ENCODE results near the gene SSUH2. TPM values are rescaled to one million over a fixed set of nuclear protein-coding genes. Genes with fewer than 3 reads are reported as not detected.

The SSUH2 gene
- total RNA-seq, 1 donor from 2014 or later: not detected

DNA sequence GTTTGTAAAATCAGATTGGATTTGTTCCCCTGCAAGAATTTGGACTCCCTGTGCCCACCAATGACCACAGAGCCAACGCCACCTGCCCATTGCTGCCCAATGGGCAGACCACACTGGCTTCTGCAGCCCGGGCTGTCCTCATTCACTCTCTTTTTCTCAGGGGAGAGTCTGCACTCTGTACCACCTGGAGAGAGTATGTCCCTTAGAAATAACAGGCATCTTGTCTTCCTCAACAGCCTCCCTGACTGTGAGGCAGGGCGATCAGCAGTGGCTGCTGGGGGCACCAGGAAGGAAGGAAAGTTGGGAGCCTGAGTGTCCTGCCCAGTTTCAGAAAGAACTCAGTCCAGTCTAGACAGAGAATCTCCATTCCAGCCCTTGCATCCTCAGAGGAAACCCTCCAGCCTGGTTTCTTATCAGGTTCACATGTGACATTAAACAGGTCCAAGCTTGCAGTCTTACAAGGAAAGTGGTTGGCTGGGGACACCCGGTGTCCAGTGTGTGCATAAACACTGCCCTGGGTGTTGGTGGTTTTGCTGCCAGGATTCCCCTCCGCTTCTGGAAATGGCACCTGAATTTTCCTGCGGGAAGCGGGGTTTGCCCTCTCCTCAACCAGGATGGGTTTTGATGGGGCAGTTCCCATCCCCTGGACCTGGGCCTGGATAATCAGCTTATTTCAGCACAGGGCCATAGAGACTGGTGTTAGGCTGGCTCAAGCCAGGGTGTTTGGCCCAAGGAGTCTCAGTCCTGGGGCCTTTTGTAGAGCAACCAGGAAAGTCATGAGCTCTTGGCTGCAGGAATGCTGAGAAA lies 37.2 kb downstream of the SSUH2 start:
- H3K4me3 Mint-ChIP-seq (ENCODE audit: unreplicated experiment): no peak overlapping the region
- H3K27ac Mint-ChIP-seq (ENCODE audit: unreplicated experiment): peak overlapping the region; percentile 7
- no peaks in the 10 kb centered on the region for H3K27me3 Mint-ChIP-seq (ENCODE audit: unreplicated experiment)
- peak; percentile 85 for DNase-seq (ENCODE audit: extremely low spot score, unreplicated experiment)
- H3K4me1 Mint-ChIP-seq (ENCODE audit: unreplicated experiment): peaks cover 29% of the 10 kb centered on the region
- no peaks in the 10 kb centered on the region for H3K9me3 Mint-ChIP-seq (ENCODE audit: unreplicated experiment)
- H3K36me3 Mint-ChIP-seq (ENCODE audit: unreplicated experiment): no peaks in the 10 kb centered on the region
- TF ChIP-seq, protein P1, sequence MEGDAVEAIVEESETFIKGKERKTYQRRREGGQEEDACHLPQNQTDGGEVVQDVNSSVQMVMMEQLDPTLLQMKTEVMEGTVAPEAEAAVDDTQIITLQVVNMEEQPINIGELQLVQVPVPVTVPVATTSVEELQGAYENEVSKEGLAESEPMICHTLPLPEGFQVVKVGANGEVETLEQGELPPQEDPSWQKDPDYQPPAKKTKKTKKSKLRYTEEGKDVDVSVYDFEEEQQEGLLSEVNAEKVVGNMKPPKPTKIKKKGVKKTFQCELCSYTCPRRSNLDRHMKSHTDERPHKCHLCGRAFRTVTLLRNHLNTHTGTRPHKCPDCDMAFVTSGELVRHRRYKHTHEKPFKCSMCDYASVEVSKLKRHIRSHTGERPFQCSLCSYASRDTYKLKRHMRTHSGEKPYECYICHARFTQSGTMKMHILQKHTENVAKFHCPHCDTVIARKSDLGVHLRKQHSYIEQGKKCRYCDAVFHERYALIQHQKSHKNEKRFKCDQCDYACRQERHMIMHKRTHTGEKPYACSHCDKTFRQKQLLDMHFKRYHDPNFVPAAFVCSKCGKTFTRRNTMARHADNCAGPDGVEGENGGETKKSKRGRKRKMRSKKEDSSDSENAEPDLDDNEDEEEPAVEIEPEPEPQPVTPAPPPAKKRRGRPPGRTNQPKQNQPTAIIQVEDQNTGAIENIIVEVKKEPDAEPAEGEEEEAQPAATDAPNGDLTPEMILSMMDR (IDR thresholded peaks at IDR 0.05): peak; percentile 82

DNA sequence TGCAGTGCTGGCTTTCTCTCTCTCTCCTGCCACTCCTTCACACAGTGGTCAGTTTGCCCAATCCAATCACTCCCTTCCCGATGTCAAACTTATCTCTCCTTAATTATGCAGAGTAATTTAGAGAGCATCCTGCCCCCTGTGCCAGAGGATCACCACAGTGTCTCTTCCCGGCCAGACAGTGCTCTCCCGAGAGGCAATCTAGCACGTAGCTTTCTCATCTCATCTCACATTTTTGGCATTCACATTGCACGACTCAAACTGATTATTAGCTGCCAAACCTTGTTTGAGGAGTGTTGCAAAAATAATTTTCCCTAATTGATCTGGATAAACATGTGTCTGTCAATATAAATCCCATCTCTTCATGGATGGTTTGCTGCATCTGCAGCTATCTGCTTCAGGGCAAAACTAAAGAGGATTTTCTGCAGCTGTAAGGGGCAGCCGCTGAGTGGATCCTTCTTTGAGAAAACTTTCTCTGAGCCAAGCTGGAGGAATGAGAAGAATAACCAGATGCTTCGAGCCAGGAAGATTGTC lies 37.8 kb downstream of the SSUH2 start:
- Mint-ChIP-seq H3K27me3 (ENCODE audit: unreplicated experiment) (no peaks in the 10 kb centered on the region), H3K4me1 (ENCODE audit: unreplicated experiment) (peaks cover 29% of the 10 kb centered on the region), H3K9me3 (ENCODE audit: unreplicated experiment) (no peaks in the 10 kb centered on the region), H3K27ac (ENCODE audit: unreplicated experiment) (peak overlapping the region; percentile 61), H3K4me3 (ENCODE audit: unreplicated experiment) (no peak overlapping the region), H3K36me3 (ENCODE audit: unreplicated experiment) (no peaks in the 10 kb centered on the region)
- no peak for DNase-seq (ENCODE audit: extremely low spot score, unreplicated experiment)
- TF ChIP-seq, protein P1 (IDR thresholded peaks at IDR 0.05): no peak

DNA sequence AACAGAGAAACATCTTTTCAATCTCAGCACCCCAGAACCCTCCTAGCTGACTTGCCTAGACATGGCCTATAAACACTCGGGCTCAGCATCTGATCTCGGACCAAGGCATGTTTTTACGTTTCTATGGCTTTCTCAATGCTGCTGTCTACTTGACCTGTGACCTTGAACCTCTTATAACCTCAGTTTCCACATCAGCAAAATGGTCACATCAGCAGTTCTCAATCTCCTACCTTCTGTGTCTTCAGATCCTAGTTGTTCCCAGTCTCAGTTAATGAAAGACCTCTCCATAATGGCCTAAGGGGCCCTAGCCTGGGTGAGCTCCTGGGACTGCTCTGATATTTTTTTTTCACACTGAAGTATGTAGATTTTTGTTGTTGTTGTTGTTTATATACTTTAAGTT lies 39.6 kb downstream of the SSUH2 start:
- Mint-ChIP-seq H3K27ac (ENCODE audit: unreplicated experiment) (no peak overlapping the region), H3K9me3 (ENCODE audit: unreplicated experiment) (no peaks in the 10 kb centered on the region), H3K36me3 (ENCODE audit: unreplicated experiment) (no peaks in the 10 kb centered on the region), H3K4me1 (ENCODE audit: unreplicated experiment) (peaks cover 24% of the 10 kb centered on the region), H3K4me3 (ENCODE audit: unreplicated experiment) (no peak overlapping the region), H3K27me3 (ENCODE audit: unreplicated experiment) (no peaks in the 10 kb centered on the region)
- DNase-seq (ENCODE audit: extremely low spot score, unreplicated experiment): peak; percentile 34
- TF ChIP-seq, protein P1 (IDR thresholded peaks at IDR 0.05): no peak

DNA sequence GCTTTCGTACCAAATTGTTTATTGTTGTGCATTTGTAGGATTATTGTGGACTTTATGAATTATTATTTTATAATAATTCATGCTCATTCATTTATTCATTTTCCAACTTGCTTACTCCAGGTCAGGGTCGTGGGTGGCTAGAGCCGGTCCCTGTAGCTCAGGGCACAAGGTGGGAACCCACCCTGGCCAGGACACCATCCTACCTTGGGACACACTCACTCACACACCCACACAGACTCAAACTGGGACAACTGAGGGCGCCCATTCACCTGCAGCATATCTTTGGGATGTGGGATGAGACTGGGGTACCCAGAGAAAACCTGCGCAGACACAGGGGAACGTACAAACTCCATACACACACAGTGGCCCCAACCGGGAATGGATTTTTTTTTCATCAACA lies 40.6 kb downstream of the SSUH2 start:
- Mint-ChIP-seq H3K4me1 (ENCODE audit: unreplicated experiment) (peaks cover 24% of the 10 kb centered on the region), H3K4me3 (ENCODE audit: unreplicated experiment) (no peak overlapping the region), H3K9me3 (ENCODE audit: unreplicated experiment) (no peaks in the 10 kb centered on the region), H3K27me3 (ENCODE audit: unreplicated experiment) (no peaks in the 10 kb centered on the region), H3K27ac (ENCODE audit: unreplicated experiment) (no peak overlapping the region), H3K36me3 (ENCODE audit: unreplicated experiment) (no peaks in the 10 kb centered on the region)
- TF ChIP-seq, protein P1 (IDR thresholded peaks at IDR 0.05): no peak
- DNase-seq (ENCODE audit: extremely low spot score, unreplicated experiment): peak; percentile 56

DNA sequence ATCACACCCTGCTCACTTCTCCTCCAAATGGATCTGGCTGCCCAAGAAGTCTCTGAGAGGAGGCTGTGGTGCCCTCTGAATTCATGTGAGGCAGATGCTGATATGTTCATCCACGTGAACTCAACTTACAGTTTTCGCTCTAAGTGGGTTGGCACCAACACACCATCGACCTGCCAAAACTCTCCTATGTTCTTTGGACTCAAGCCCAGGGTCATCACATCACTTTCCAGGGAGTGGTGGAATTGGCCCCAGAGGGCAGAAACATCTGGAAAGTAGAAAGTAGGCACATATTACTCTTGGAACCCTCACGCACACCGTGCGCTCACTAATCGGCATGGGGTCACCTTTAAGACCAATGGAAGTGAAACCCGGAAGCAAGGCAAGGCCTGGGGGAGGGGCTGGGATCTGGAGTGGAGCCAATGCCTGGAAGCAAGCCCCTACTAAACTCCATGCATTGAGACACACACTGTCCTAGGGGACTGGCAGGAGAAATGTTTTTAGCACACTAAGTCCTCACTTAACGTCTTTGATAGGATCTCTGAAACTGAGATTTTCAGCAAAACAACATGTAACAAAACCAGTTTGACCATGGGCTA lies 41.4 kb downstream of the SSUH2 start:
- H3K9me3 Mint-ChIP-seq (ENCODE audit: unreplicated experiment): no peaks in the 10 kb centered on the region
- peak; percentile 65 for DNase-seq (ENCODE audit: extremely low spot score, unreplicated experiment)
- peaks cover 27% of the 10 kb centered on the region for H3K4me1 Mint-ChIP-seq (ENCODE audit: unreplicated experiment)
- no peaks in the 10 kb centered on the region for H3K27me3 Mint-ChIP-seq (ENCODE audit: unreplicated experiment)
- no peaks in the 10 kb centered on the region for H3K36me3 Mint-ChIP-seq (ENCODE audit: unreplicated experiment)
- H3K27ac Mint-ChIP-seq (ENCODE audit: unreplicated experiment): peak overlapping the region; percentile 39
- TF ChIP-seq, protein P1 (IDR thresholded peaks at IDR 0.05): no peak
- H3K4me3 Mint-ChIP-seq (ENCODE audit: unreplicated experiment): no peak overlapping the region

Data from osteocyte (in vitro differentiated cells).